GM21390 (cell line): ENCODE measurements around the gene RAE1.

Source experiments
- ATAC-seq: cut with Tn5 transposase; IDR thresholded peaks from one replicate; pipeline ENCODE4 v1.9.1; 2021; ENCODE audit not compliant: unreplicated experiment

Gene RAE1

GRCh38 chr20:57387463-57387862, 36.4 kb downstream of the RAE1 start:
- ATAC-seq = no peak

DNA sequence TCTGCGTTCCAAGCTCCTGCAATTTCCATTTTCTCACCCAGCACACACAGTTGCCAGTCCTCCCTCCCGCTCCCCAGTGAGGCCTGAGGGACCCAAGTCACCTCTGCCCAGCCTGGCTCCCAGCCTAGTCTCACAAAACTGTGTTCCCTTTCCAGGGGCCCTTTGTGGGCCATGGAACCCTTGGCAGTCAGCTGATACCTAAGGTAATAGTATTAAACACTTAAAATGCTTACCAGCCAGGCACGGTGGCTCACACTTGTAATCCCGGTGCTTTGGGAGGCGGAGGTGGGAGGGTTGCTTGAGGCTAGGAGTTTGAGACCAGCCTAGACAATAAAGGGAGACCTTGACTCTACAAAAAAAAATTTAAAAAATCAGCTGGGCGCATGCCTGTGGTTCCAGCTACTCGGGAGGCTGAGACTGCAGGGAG, 36.9 kb downstream of the RAE1 start:
- no peak for ATAC-seq

DNA sequence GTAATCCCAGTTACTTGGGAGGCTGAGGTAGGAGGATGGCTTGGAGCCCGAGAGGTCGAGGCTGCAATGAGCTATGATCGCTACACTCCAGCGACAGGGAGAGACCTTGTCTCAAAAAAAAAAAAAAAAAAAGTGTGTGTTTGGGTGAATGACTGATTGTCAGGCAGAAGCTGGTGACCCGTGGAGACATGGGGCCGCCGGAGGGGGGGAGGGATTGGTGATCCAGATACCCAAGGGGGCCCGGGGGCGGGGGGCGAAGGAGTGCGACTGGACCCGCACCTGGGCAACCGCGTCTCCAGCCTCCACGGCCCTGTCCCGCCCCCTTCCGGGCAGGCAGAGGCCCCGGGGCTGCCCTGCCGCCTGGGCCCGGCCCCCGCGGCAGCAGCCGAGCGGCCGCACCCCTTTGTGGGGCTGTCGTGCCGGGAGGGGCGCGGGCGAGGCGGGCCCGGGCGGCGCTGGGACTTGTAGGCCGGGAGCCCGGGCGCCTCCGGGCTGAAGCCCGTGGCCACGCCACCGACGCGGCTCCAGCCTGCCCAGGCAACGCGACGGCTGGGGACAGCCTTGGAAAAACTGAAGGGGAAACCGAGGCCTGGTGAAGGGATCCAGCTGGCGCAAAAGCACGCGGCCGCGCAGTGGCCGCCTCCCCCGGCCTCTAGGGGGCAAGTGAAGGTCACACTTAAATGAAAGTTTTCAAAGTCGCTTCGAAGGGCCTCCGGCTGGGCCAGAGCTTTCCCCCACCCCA, 38.1 kb downstream of the RAE1 start:
- peak; percentile 33 for ATAC-seq

GRCh38 chr20:57389695-57390603, 38.9 kb downstream of the RAE1 start:
- ATAC-seq = no peak

- peak; percentile 50 for ATAC-seq
These were observed 39.8 kb downstream of the RAE1 start, which contains the start of gene RBM38 for GRCh38 chr20:57390604-57391438. RBM38 (plus strand) TSS chr20:57391396; CDS start chr20:57391582, 186 bp downstream.

GRCh38 chr20:57391439-57392301, 40.6 kb downstream of the RAE1 start:
- peak; percentile 2 for ATAC-seq

DNA sequence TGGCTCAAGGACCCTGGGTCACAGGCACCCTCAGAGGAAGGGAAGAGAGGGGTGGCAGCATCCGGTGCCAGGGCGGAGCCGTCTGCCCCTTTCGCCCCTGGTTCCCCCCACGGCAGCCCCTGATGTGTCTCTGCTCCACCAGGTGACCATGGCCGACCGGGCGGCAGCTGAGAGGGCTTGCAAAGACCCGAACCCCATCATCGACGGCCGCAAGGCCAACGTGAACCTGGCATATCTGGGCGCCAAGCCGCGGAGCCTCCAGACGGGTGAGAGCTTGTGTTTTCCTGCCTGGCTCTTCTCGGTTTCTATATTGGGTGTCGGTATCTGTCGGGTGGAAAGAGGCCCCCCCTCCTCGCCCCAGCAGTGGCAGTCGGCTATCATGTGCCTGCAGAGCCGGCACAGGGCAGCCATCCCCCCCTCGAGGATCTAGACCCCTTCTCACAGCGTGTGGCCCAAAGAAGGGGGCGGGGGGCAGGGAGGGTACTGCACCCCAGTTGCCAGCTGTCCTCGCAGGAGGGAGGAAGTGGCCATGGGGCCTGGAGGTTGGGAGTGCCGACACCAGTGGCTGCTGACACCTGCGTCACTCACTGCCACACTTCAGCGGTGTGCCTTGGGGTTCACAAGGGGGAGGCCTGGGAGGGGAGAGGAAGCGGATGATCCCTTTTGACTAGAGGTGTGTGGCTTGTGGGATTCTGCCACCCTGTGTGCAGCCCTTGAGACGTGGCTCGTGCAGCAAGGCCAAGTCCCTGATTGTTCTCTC, 41.6 kb downstream of the RAE1 start:
- no peak for ATAC-seq

- no peak for ATAC-seq
These were observed 42.5 kb downstream of the RAE1 start for GRCh38 chr20:57393321-57394120.

DNA sequence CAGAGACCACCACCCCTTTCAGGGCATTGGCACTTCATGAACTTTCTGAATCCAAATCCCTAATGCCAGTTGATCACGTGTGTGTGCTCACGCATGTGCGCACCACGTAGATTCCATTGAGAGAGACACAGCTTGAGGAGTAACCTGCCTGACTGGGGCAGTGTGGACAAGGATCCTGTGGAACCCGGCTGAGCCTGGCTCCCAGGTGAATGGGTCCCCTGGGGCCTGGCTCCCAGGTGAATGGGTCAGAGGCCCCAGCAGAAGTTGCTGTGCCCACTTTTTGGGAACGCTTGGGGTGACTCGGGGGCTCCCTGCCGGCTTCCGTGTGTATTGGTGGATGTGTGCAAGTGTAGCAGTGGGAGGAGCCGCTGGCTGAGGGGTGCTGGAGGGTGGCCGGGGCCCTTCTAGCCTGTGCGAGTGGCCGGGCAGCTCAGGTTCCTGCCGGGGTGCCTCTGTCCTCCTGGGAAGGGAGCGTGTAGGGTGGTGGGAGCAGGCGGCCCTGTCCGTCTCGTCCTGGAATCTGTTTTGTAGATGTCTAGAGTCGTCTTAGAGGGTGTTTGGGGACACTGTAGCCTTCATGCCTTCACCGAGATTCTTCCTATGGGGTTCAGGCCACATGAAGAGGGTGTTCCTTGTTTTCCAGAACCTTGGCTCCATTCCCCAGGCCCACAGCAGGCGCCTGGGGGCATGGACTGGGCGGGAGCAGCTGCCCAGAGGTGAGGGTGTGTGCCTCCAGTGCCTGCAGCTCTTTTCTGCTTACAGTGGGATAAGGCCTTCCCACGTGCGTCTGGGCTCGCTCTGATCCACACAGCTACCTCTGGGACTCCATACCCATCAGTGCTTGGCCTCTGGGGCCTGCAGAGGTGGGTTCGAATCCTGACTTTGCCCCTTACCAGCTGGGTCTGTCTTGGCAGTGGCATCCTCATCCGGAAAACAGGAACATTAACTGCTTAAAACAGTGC, 43.3 kb downstream of the RAE1 start:
- ATAC-seq = no peak

DNA sequence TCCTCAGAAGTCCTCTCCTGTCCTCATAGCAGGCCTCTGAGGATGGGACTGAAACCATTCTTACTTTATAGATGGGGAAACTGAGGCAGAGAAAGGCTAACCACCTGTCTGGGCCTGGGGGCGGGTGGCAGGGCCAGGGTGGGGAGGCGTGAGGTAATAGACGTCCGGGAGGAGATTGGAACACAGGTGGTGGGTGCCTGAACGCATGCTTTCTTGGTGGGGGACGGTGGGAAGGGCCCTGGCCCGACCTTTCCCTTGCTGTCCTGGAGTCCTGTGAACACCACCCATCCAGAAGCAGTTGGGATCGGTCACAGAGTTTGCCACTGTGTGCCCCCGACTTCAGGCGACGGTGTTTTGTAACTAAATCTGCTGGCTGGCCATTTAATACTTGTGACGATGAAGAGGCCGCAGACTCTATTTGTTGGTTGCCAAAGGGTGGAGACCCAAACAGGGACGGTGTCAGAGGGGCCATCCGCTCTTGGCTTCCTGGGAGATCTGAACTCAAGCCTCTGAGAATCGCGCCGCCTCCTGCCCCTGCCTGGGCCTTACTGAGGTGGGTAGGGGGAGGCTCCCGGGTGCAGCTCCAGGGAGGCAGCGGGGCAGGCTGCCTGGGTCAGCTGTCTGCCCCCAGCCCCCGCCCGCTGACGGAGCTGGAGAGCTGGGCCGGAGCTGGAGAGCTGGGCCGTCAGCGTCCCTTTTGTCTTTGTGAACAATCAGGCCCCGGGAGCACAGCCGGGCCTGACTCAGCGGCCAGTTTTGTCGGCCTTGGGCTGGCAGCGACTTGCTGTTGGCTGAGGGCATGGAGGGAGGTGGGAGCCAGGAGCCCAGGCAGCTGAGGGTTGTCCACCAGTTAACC, 44.3 kb downstream of the RAE1 start:
- ATAC-seq = no peak

DNA sequence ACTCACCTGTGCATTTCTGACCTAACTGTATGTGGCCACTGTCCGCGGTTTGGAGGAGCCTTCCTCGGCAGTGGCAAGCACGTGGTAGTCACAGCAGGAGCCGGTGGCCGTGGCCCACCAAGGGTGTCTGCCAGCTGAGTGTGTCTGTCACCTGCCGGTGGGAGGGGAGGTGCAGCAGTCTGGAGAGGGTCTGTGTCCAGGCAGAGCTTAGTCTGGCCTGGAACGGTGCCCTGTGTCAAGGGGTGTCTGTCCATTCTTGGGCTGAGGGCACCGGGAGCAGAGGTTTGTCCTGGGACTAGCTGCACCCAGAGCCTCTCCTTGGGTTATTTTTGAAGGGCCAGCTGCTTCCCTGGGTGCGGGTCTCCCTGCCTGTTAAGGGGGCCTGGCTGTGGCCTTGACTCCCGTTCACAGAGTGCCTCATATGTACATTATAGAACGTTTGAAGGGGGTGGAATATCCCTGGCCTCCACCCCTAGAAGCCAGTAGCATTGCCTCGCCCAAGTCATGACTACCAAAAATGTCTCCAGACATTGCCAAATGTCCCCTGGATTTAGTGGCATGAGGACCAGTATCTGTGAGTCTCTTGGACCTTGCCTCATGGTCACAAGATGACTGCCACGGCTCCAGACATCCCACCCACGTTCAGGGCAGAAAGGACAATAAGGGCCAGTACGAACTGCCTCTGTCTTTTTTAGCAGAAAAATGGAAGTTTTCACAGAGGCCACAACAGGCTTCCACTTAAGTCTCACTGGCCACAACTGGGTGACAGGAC, 45.3 kb downstream of the RAE1 start:
- ATAC-seq = no peak

DNA sequence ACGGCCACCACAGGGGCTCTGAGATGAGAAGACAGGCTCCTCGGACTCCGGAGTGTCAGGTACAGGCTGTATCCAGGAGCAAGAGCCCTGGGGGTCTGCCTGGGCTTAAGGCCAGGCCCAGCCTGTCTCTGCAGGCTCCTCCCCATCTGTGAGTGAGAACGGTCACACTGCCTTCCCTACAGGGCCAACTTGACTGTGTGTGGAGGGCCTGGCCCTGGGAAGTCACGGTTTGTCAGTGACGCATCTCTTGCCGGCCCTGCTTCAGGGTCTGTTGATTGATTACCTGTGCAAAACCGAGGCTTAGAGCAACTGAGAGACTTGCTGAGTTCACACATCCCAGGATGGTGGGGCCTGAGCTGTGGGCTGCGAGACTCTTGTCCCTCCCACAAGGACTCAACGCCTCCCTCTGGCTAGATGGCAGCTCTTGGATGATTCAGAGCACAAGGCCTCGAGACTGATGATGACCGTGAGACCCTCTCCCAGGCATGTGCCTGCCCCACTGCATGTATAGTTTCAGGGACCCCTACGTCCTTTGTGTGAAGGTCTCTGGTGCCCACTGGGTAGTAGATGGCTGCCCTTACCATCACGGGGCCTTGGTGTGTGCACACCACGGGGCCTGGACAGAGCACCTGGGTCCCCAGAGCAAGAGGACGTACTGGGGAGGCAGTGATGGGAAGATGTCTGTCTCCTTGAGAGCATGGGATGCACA, 46.1 kb downstream of the RAE1 start:
- ATAC-seq = no peak

GRCh38 chr20:57397693-57398108, 46.6 kb downstream of the RAE1 start:
- peak; percentile 1 for ATAC-seq

GRCh38 chr20:57398231-57398821, 47.3 kb downstream of the RAE1 start:
- ATAC-seq = peak; percentile 60
